ENCODE results near the gene RNF150. TPM values are rescaled to one million over a fixed set of nuclear protein-coding genes. Genes with fewer than 3 reads are reported as not detected.

RNF150 gene
- total RNA-seq, 4 donors from 2014 or later = 33.1 to 53.3 (median 43.6) TPM

GRCh38 chr4:141026900-141027299 lies 106.4 kb downstream of the RNF150 start:
- intact Hi-C loops (cut with DNase I) = no loop called here
- peaks cover 15 to 47% (median 37%) of the 10 kb centered on the region in 4 donors for H3K4me1 ChIP-seq
- no peaks in the 10 kb centered on the region for H3K27me3 ChIP-seq
- no peaks in the 10 kb centered on the region for H3K36me3 ChIP-seq
- H3K9me3 ChIP-seq = no peaks in the 10 kb centered on the region
- no peak for DNase-seq (ENCODE audit: extremely low spot score)
- WGBS = 75% methylated on average over 7 of the region's 7 CpGs
- H3K27ac ChIP-seq (replicated peaks in 1 of 4) = peak overlapping the region; percentile 58 to 72 (median 64)
- no peak overlapping the region for H3K4me3 ChIP-seq
- TF ChIP-seq CTCF (IDR thresholded peaks at IDR 0.05) (no peak), POLR2AphosphoS5 (IDR thresholded peaks at IDR 0.05) (no peak), EP300 (IDR thresholded peaks at IDR 0.05) (no peak), POLR2A (IDR thresholded peaks at IDR 0.05; ENCODE audit: low read depth) (no peak)

GRCh38 chr4:141023051-141023450 lies 110.2 kb downstream of the RNF150 start:
- 100% methylated on average over 1 of the region's 1 CpG for WGBS
- DNase-seq (ENCODE audit: extremely low spot score) = no peak
- Histone ChIP-seq H3K36me3 (no peaks in the 10 kb centered on the region), H3K4me1 (peaks cover 39 to 72% (median 65%) of the 10 kb centered on the region in 4 donors), H3K9me3 (no peaks in the 10 kb centered on the region), H3K27me3 (no peaks in the 10 kb centered on the region), H3K4me3 (no peak overlapping the region), H3K27ac (replicated peaks in 1 of 4) (peak overlapping the region in 1 of 4 donors; percentile 54)
- intact Hi-C loops (cut with DNase I) = no loop called here
- TF ChIP-seq POLR2AphosphoS5 (IDR thresholded peaks at IDR 0.05) (no peak), POLR2A (IDR thresholded peaks at IDR 0.05; ENCODE audit: low read depth) (no peak)

- WGBS = 47% methylated on average over 3 of the region's 3 CpGs
- Histone ChIP-seq H3K27me3 (no peaks in the 10 kb centered on the region), H3K4me1 (peaks cover 47 to 71% (median 65%) of the 10 kb centered on the region in 4 donors), H3K27ac (replicated peaks in 1 of 4) (peak overlapping the region; percentile 54 to 72 (median 66)), H3K36me3 (no peaks in the 10 kb centered on the region), H3K4me3 (no peak overlapping the region), H3K9me3 (no peaks in the 10 kb centered on the region)
- no peak for DNase-seq (ENCODE audit: extremely low spot score)
- intact Hi-C loops (cut with DNase I) = no loop called here
- TF ChIP-seq POLR2AphosphoS5 (IDR thresholded peaks at IDR 0.05) = no peak
- no peak for TF ChIP-seq EP300 (IDR thresholded peaks at IDR 0.05)
- no peak for TF ChIP-seq CTCF (IDR thresholded peaks at IDR 0.05)
- TF ChIP-seq POLR2A (IDR thresholded peaks at IDR 0.05; ENCODE audit: low read depth) = no peak
These were observed 111.1 kb downstream of the RNF150 start for GRCh38 chr4:141022111-141022695.

GRCh38 chr4:141021397-141022110 lies 111.7 kb downstream of the RNF150 start:
- no peaks in the 10 kb centered on the region for H3K36me3 ChIP-seq
- H3K9me3 ChIP-seq = no peaks in the 10 kb centered on the region
- peak overlapping the region; percentile 54 to 72 (median 66) for H3K27ac ChIP-seq (replicated peaks in 1 of 4)
- no peaks in the 10 kb centered on the region for H3K27me3 ChIP-seq
- intact Hi-C loops (cut with DNase I) = no loop called here
- DNase-seq (ENCODE audit: extremely low spot score) = no peak
- H3K4me1 ChIP-seq = peaks cover 46 to 70% (median 65%) of the 10 kb centered on the region in 4 donors
- no peak overlapping the region for H3K4me3 ChIP-seq
- TF ChIP-seq POLR2A (IDR thresholded peaks at IDR 0.05; ENCODE audit: low read depth) (no peak), POLR2AphosphoS5 (IDR thresholded peaks at IDR 0.05) (no peak), CTCF (IDR thresholded peaks at IDR 0.05) (no peak), EP300 (IDR thresholded peaks at IDR 0.05) (no peak)
- 37% methylated on average over 3 of the region's 3 CpGs for WGBS

GRCh38 chr4:141020801-141021261 lies 112.4 kb downstream of the RNF150 start:
- intact Hi-C loops (cut with DNase I) = no loop called here
- Histone ChIP-seq H3K9me3 (no peaks in the 10 kb centered on the region), H3K36me3 (no peaks in the 10 kb centered on the region), H3K27ac (replicated peaks in 1 of 4) (peak overlapping the region; percentile 58 to 72 (median 66)), H3K4me1 (peaks cover 49 to 70% (median 67%) of the 10 kb centered on the region in 4 donors), H3K27me3 (no peaks in the 10 kb centered on the region), H3K4me3 (no peak overlapping the region)
- 30% methylated on average over 3 of the region's 3 CpGs for WGBS
- no peak for TF ChIP-seq POLR2A (IDR thresholded peaks at IDR 0.05; ENCODE audit: low read depth)
- peak in 1 of 2 donors; percentile 5 for TF ChIP-seq POLR2AphosphoS5 (IDR thresholded peaks at IDR 0.05)
- TF ChIP-seq CTCF (IDR thresholded peaks at IDR 0.05) = no peak
- no peak for DNase-seq (ENCODE audit: extremely low spot score)
